HG02571 (cell line): ENCODE results near the gene PAMR1.

ENCODE experiments used
- ATAC-seq: cut with Tn5 transposase; IDR thresholded peaks from one replicate; pipeline ENCODE4 v1.9.1; 2021; ENCODE audit warnings: mild to moderate bottlenecking, moderate library complexity; ENCODE audit not compliant: unreplicated experiment

Gene PAMR1

DNA sequence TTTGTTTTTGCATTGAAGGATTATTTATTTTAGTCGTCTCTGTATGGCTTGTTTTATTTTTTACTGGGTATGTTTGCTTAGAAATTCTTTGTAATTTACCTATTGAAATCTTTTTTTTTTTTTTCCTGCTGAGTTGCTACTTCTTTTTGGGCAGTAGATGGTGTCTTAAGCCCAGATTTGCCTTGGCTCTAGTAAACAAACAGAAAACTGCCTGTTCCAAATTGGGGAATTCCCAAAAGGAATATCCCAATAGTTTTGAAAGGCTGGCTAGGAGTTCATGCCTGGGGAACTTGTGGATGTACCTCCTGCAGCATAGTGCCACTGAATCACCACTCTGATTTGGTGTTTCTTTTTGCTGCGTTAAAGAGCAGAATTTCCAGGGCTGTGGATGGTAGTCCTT, 17.7 kb downstream of the PAMR1 start:
- no peak for ATAC-seq

DNA sequence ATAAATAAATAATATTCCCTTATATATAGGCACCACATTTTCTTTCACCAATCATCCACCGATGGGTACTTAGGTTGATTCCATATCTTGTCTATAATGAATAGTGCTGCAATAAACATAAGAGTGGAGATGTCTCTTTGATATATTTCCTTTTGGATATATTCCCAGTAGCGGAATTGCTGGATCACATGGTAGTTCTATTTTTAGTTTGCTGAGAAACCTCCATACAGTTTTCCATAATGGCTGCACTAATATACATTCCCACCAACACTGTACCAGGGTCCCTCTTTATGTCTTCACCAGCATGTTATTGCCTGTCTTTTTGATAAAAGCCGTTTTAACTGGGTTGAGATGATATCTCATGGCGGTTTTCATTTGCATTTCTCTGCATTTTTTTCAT, 23.6 kb downstream of the PAMR1 start:
- no peak for ATAC-seq

DNA sequence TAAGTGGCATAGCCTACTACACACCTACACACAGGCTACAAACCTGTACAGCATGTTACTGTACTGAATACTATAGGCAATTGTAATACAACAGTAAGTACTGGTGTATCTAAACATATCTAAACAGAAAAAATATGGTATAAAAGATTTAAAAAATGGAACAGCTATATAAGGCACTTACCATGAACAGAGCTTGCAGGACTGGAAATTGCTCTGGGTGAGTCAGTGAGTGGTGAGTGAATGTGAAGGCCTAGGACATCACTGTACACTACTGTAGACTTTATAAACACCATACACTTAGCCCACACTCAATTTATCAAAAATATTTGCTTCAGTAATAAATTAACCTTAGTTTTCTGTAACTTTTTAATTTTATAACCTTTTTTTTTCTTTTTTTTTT, 24.7 kb downstream of the PAMR1 start:
- ATAC-seq, result no peak

DNA sequence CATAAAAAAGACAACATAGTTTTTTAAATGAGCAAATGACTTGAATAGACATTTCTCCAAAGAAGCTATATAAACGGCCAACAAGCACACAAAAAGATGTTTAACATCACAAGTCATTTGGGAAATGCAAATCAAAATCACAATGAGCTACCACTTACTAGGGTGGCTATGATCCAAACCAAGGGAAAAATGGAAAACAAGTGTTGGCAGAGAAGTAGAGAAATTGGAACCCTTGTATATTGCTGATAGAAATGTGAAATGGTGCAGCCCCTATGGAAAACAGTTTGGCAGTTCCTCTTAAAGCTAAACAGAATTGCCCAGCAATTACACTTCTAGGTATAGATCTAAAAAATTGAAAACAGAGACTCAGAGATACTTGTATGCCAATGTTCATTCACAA, 29.0 kb downstream of the PAMR1 start:
- ATAC-seq, result no peak

DNA sequence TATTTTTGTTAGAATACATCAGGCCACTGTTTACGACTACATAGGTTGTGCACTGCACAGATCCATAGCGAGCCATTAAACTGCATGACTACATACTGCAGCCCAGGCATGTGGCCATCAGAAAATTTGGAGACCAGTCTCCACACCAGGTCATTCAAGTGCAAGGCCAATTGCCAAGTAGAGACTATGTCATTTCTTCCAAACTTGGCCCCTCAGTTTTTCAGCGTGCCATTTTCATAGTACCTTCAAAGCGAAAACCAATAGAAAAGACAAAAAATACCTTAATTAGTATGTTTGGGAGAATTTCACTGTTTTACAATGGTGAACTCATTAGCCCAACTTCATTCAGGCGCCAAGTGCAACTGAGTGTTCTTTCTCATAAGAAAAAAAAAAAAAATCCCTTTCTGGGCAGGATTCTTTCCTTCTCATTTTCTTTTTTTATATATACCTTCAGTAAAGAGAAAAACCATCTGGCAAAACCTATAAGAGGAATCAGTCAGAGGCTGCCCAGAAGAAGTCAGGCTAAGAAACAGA, 30.4 kb downstream of the PAMR1 start:
- no peak for ATAC-seq

DNA sequence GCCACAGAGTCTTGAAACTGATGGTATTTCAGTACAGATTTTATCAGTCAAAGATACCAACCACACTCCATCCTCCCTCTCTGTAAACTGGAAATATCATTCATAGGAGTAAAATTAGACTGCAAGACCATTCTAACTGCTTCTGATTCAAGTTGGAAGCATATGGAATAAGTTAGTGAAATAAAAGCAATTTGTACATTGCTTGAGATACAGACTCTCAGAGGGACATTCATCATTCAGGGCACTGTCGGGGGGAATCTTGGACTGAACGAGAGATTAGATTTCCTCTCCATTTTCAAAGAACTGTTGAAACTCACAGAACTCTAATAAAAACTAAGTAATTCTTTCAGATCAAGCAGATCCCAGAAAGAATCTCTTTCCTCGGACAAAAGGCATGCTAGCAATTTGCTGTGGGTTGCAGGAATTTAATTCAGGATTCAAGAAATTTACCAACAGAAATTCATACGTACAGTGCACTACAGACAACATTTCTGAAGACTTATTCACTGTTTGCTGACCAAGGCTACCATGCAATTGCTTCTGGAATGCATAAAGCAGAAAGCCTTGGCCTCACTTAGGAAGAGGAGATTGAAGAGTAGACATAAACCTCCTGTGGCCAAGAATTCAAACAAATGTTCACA, 34.1 kb downstream of the PAMR1 start:
- no peak for ATAC-seq

DNA sequence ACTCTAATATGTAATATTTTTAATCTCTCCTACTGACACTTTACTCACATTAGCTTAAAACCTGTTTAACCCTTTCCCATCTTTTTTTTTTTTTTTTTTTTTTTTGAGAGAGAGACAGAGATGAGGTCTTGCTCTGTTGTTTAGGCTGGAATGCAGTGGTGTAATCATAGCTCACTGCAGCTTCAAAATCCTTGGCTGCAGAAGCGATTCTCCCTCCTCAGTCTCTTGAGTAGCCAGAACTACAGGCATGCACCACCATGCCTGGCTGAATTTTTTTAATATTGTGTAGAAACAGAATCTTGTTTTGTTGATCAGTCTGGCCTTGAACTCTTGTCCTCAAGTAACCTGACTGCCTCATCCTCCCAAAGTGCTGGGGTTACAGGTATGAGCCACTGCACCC, 37.3 kb downstream of the PAMR1 start:
- no peak for ATAC-seq

DNA sequence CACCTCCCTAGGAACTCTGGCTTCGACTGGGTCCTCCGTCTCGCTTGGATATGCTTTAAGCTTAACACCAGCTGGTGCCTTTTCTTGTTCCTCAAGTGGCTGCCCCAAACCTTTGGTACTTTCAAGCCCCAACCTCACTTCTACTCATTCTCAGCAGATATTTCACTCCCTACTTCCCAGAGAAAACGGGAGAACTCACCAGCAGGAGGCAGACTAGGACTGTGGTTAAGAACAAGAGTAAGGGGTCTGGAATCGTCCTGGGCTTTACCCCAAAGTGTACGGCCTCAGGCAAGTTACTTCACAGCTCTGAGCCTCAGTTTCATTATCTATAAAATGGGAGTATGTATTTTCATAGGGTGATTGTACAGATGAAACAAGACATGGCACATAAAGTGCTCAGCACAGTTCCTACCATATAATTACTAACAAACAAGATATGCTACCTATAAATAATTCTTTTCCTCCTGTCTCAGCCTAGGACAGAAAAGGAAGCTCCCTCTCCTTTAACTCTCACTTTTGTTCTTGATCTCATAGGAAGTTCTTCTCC, 37.8 kb downstream of the PAMR1 start:
- ATAC-seq, result no peak

DNA sequence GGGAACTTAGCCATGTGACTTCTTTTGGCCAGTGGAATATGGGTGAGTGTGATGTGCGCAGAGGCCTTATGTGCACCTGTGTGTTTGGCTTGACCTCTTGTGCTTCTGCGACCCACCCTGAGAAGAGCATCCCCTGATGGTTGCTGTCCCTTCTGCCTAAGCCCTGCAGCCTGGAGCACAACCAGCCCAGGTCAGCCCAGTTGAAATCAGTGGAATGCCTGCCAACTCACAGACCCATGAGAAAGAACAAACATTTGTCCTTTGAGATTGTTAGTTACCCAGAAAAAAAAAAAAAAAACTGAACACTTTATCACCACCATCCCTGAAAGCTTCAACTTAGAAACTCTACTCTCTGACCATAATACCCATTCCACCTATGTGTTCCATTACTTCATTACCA, 38.5 kb downstream of the PAMR1 start:
- no peak for ATAC-seq

DNA sequence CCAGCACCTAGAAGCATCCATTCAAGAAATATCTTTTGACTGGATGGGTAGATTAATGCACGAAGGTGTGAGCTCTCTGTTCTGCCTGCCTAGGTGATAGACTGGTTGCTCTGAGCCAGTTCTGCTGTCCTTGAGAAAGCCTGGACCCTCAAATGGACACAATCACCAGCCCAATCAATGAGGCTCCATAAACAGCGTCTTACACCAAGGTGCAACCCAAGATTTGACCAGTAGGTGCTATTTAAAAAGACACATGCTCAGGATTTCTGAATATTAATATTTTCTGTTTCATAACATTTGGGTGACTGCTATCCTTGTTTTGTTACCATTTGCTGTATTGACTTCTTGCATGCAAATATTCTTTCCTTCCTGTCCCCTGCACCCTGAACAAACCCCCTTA, 39.0 kb downstream of the PAMR1 start:
- no peak for ATAC-seq

DNA sequence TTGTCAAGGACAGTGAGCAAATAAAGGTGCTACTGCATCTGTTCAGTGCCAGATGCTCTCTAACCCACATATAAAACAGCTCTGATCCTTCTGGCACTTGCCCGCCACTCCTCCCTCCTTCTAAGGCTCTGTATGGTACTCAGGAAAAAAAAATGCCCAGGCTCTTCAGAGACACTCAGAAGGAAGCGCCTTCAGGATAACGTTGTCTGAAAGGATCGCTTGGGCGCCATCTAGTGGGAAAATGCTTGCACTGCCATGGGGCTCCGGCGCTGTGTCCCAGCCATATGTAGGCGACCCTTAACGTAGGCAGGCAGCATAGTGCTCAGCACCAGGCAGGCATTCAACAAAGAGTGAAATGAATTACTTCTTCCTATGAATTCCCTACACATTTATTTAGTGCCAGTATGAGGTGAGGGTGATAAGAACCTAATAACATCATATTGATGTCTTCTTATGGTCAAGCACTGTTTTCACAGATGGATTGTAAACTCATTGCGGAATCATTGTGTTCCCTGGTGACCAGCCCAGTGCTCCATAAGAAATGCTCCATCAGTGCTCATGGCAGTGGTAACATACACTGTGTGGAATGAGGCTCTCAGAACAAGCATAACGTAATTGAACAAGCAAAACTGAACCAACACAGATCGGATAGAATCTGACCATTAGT, 39.6 kb downstream of the PAMR1 start:
- ATAC-seq, result peak; percentile 87

DNA sequence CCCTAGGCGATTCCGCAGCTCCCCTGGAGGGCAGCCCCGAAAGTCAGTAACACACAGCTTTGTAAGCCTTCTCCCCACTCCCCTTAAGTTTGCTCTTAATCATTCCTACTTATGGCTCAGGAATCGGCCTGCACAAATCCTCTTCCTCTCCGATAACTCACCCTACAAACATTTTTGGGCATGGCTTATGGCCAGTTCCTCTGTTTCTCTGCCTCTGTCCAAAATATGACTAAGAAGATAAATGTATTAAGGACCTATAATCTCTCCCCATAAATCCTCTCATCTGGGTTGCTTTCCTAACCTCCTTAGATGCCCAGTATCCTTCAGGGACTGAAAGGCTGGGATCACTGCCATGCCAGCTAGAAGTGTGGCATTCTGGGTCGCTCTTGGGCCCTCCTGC, 41.0 kb downstream of the PAMR1 start:
- ATAC-seq, result no peak

DNA sequence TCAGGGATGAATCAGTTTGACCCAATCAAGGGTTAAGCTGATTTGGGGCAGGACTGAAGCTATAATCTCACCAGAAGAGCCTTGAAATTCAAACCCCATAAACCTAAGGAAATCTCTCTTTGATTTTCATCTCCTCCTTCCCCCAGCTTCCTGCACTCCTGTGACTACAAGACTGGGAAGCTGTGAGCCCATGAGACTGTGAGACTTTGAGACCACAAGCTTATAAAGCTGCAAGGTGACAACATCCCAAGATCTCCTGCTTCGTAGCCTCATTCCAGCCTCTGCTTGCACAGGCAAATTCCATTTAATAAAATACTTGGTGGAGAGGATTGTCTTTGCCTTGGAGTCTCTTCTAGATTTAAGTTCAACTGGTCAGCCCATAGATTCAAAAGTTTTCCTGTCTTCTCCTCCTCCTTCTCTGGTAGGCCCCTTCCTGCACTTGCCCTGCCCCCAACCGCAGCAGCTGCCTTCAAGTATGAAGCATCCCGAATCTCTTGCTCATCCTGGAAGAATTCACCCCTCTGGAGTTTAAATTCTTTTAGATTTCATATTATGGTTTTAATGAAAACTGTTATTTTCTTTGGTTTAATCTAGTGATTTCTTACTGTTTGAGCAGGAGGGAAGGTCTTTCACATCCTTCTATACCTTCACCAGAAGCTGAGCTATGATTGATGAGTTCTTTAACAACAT, 42.1 kb downstream of the PAMR1 start:
- ATAC-seq, result no peak

DNA sequence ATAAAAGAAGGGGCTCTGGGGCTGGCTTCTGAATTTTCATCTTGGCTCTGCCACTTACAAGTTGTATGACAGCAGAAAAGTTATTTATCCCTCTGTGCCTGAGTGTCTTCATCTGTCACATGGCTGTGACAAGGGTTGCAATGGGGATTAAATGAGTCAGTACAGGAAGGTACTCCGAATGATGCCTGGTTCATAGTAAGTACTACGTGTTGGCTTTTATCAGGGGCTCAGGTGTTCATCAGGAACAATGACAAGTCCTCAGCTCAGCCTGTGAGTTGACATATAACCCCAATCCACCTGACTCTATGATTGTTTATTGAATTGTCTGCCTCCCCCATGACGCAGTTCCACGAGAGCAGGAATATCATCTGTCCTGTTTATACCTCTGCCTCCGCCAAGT, 45.7 kb downstream of the PAMR1 start:
- ATAC-seq, result no peak

DNA sequence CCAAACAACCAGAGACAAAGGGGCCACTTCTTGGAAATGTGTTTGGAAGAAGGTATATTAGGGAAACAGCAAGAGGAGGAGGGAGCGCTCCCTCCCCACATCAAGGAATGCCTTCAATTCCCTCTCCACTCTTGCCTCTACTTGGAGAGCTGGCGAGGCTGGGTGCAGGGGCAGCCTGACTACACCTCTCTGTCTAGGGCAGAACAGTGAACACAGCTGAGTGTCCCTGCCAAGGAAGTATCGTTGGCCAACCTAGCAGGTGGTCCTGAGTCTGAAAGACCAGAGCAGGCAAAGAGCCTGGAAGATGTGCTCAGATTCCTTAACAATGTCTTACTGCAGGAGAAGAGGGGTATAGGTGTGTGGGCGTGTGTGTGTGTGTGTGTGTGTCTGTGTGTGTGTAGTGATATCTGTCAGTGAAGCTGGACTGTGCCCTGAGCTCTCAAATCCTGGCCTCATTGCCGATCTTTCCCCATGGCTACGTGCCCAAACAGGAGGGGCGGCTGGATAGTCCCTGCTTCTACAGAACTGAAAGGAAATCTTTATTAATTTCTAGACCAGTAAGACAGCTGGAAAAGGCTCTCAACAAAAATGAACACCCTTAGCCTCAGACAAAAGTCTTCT, 46.8 kb downstream of the PAMR1 start:
- no peak for ATAC-seq

DNA sequence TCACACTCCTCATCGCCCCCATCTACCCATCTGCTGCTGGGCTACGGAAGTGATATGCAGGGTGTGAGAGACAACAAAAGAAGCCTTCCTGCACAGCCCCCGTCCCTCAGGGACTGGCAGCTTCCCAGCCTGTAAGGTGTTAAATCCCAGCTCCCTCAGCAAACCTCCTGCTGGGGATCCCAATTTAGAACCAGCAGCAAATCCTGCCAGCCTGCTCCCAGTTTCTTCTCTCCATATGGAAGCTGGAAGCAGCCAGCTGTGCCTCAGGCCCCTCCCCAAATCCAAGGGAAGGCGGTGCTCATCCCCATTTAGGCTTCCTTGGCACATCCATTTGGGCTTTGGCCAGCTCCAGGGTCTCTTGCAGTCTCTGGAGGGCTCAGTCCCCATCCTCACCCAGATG, 47.5 kb downstream of the PAMR1 start:
- ATAC-seq, result no peak

DNA sequence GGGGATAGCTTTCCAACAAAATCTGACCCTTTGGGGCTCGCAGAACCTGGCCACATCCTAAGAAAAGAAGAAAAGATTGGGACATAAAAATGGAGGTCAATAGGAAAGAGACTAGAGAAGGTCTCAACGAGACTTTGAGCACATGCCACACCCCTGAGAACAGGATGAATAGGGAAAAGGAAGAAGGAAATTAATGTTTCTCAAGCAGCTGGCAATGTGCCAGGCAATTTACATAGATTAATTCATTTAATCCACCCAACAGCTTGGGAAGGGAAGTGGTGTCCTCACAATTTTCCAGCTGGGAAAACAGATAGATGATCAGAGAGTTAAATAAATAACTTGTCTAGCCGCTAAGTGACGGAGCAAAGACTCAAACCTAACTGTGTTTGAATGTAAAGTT, 50.7 kb downstream of the PAMR1 start:
- no peak for ATAC-seq

DNA sequence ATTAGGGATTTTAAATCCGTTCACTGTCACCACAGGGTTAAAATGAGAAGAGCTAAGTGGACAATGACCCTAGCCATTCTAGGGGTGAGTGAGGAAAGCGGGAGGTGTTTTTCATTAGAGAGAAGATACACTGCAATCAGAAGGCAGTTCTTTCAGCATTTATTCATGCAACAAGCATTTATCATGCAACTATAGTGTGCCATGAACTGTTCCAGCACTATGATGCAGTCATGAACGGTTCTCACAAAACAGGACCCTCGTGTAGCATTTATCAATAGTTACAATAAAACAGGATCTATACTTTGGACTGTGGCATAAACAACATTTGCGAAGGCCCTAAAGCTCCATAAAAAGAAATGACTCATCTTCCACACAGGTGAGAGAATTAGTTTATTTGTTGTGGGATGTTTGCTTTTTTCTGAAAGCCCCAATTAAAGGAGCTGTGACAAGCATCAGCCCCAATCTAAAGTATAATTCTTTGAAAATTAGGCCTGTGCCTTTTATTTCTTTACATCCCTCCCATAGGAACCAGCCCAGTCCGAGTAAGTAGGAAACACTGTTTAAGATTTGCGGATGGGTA, 51.5 kb downstream of the PAMR1 start:
- ATAC-seq, result no peak

DNA sequence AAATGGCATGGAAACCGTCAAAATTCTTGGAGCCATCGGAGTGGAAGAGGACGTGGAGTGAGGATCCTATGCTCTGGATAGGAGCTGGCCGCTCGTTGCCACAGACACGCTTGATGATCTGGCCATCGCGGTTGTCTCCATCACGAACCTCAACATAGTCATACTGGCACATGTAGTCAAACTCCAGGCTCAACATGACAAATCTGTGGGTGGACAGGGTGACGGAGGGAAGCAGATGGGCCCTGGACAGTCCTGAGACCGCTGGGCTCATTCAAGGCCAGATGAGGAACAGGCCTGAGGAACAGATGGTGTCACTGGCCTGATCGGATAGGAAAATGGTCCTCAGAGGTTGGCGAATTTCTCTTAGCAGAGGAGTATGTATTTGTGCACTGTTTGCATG, 54.8 kb downstream of the PAMR1 start:
- ATAC-seq, result no peak

DNA sequence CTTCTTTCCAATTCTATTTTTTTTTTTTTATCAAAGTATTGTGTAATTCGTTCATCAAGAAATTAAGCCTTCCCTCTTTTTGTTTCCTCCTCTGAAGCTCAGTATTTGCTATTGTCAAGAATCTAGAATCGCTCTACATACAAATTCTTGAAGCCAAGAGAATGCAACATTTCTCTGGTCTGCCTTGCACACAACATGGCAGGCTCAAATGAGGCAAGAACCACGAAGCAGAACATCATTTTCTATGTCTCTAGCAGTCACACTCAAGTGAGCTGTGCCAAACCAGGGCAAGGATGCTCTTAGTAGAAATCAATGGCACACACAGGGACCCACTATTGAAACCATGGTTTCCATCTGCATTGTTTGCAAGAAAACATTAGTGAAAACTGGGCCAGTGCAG, 59.4 kb downstream of the PAMR1 start:
- no peak for ATAC-seq

DNA sequence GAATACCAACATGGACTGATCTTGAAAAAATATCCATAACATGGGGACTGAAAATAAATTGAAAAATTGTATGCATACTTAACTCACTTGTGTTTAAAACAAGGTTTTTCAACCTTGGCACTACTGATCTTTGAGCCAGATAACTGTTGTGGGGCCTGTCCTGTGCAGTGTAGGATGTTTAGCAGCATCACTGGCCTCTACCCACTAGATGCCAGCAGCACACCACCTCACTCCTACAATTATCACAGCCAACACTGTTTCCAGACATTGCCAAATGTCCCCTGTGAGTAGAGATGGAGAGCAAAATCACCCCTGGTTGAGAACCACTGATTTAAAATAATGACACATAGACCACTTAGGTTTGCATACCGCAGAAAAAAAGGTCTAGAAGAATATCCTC, 61.1 kb downstream of the PAMR1 start:
- ATAC-seq, result no peak
